Liver (tissue), 3 donors: Measurements from ENCODE around the gene GMPS.

Source experiments
- EGR1 ChIP-seq, 2 donors: IDR thresholded peaks; 2 replicates each; pipeline ENCODE4 v1.6.1; 2016 to 2018; ENCODE audit warnings: antibody characterized with exemption in 2 of 2, low read depth in 2 of 2
- FOXA1 ChIP-seq: IDR thresholded peaks from 2 replicates; pipeline ENCODE4 v1.6.1; 2016; ENCODE audit warnings: antibody characterized with exemption
- JUND ChIP-seq, 2 donors: IDR thresholded peaks; 2 replicates each; pipeline ENCODE4 v1.6.1; 2016; ENCODE audit warnings: antibody characterized with exemption in 2 of 2
- RXRA ChIP-seq, 2 donors: IDR thresholded peaks; 2 replicates each; pipeline ENCODE4 v1.6.1; 2017 to 2018; ENCODE audit warnings: antibody characterized with exemption in 2 of 2, mild to moderate bottlenecking in 1 of 2
- SP1 ChIP-seq: IDR thresholded peaks from 2 replicates; pipeline ENCODE4 v1.6.1; 2018; ENCODE audit warnings: antibody characterized with exemption, mild to moderate bottlenecking
- YY1 ChIP-seq: IDR thresholded peaks from 2 replicates; pipeline ENCODE4 v1.6.1; 2016; ENCODE audit warnings: antibody characterized with exemption, mild to moderate bottlenecking
- TF ChIP-seq, protein P1 (sequence below): fragments of 150-350 bp; IDR thresholded peaks from 2 replicates; pipeline ENCODE4 v1.5.1; 2017; ENCODE audit warnings: improper control_type of control experiment, low read depth, low read length; ENCODE audit not compliant: missing input control
- TF ChIP-seq, protein P2 (sequence below): IDR thresholded peaks from 2 replicates; pipeline ENCODE4 v1.6.1; 2016; ENCODE audit warnings: antibody characterized with exemption, mild to moderate bottlenecking
- TF ChIP-seq, protein P3 (sequence below): IDR thresholded peaks from 2 replicates; pipeline ENCODE4 v1.6.1; 2016; ENCODE audit warnings: antibody characterized with exemption
- TF ChIP-seq, protein P4 (sequence below): IDR thresholded peaks from 2 replicates; pipeline ENCODE4 v1.6.1; 2016; ENCODE audit warnings: antibody characterized with exemption
- donor health status: healthy.
- donor health status: healthy.

DNA sequence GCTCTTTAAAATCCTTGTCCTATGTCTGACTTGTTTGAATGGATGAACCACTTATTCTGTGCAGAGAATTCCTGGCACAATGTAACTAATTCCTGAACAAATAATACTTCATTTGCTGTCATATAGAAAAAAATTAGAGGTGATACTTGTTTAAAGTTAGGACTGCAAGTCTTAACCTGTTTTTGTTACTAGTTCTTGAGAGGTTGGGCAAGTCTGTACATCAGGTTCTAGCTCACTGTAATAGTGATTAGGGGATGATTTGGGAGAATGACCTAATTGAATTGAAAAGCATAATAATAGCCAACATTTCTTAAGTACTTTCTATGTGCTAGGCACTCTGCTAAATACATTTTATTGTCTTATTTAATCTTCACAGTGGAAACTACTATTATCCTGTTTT is 49.3 kb downstream of the GMPS start:
- TF ChIP-seq, protein P1, sequence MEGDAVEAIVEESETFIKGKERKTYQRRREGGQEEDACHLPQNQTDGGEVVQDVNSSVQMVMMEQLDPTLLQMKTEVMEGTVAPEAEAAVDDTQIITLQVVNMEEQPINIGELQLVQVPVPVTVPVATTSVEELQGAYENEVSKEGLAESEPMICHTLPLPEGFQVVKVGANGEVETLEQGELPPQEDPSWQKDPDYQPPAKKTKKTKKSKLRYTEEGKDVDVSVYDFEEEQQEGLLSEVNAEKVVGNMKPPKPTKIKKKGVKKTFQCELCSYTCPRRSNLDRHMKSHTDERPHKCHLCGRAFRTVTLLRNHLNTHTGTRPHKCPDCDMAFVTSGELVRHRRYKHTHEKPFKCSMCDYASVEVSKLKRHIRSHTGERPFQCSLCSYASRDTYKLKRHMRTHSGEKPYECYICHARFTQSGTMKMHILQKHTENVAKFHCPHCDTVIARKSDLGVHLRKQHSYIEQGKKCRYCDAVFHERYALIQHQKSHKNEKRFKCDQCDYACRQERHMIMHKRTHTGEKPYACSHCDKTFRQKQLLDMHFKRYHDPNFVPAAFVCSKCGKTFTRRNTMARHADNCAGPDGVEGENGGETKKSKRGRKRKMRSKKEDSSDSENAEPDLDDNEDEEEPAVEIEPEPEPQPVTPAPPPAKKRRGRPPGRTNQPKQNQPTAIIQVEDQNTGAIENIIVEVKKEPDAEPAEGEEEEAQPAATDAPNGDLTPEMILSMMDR, result no peak
- TF ChIP-seq, protein P2, sequence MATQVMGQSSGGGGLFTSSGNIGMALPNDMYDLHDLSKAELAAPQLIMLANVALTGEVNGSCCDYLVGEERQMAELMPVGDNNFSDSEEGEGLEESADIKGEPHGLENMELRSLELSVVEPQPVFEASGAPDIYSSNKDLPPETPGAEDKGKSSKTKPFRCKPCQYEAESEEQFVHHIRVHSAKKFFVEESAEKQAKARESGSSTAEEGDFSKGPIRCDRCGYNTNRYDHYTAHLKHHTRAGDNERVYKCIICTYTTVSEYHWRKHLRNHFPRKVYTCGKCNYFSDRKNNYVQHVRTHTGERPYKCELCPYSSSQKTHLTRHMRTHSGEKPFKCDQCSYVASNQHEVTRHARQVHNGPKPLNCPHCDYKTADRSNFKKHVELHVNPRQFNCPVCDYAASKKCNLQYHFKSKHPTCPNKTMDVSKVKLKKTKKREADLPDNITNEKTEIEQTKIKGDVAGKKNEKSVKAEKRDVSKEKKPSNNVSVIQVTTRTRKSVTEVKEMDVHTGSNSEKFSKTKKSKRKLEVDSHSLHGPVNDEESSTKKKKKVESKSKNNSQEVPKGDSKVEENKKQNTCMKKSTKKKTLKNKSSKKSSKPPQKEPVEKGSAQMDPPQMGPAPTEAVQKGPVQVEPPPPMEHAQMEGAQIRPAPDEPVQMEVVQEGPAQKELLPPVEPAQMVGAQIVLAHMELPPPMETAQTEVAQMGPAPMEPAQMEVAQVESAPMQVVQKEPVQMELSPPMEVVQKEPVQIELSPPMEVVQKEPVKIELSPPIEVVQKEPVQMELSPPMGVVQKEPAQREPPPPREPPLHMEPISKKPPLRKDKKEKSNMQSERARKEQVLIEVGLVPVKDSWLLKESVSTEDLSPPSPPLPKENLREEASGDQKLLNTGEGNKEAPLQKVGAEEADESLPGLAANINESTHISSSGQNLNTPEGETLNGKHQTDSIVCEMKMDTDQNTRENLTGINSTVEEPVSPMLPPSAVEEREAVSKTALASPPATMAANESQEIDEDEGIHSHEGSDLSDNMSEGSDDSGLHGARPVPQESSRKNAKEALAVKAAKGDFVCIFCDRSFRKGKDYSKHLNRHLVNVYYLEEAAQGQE, result no peak
- TF ChIP-seq SP1 (no peak), RXRA (IDR thresholded peaks at IDR 0.05) (no peak), JUND (IDR thresholded peaks at IDR 0.05) (no peak), FOXA1 (no peak), EGR1 (IDR thresholded peaks at IDR 0.05; ENCODE audit: low read depth in 2 of 2) (no peak), YY1 (no peak)
- TF ChIP-seq, protein P3, sequence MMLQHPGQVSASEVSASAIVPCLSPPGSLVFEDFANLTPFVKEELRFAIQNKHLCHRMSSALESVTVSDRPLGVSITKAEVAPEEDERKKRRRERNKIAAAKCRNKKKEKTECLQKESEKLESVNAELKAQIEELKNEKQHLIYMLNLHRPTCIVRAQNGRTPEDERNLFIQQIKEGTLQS, result no peak
- TF ChIP-seq, protein P4, sequence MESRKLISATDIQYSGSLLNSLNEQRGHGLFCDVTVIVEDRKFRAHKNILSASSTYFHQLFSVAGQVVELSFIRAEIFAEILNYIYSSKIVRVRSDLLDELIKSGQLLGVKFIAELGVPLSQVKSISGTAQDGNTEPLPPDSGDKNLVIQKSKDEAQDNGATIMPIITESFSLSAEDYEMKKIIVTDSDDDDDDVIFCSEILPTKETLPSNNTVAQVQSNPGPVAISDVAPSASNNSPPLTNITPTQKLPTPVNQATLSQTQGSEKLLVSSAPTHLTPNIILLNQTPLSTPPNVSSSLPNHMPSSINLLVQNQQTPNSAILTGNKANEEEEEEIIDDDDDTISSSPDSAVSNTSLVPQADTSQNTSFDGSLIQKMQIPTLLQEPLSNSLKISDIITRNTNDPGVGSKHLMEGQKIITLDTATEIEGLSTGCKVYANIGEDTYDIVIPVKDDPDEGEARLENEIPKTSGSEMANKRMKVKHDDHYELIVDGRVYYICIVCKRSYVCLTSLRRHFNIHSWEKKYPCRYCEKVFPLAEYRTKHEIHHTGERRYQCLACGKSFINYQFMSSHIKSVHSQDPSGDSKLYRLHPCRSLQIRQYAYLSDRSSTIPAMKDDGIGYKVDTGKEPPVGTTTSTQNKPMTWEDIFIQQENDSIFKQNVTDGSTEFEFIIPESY, result no peak
